Kidney epithelial cell (primary cell): ENCODE results near the gene CASZ1. TPM values are rescaled to one million over a fixed set of nuclear protein-coding genes. Genes with fewer than 3 reads are reported as not detected.

Source experiments
- DNase-seq: peaks from one replicate; pipeline ENCODE4 v3.0.0-alpha.2; 2010; ENCODE audit warnings: low read depth
- H3K27me3 ChIP-seq: 2 replicates; pipeline ENCODE4 v1.6.0; 2011; ENCODE audit warnings: low read length; ENCODE audit not compliant: control insufficient read depth, insufficient read depth
- H3K36me3 ChIP-seq: 2 replicates; pipeline ENCODE4 v1.5.1; 2011; ENCODE audit warnings: low read length; ENCODE audit not compliant: control insufficient read depth, insufficient read depth
- H3K4me3 ChIP-seq: 2 replicates; pipeline ENCODE4 v1.5.1; 2011; ENCODE audit warnings: low read depth, mild to moderate bottlenecking, control low read depth, low read length
- total RNA-seq: library from RNA; depleted of rRNA; stranded (reverse); fragments of >200 nt; gene quantifications from 2 replicates; pipeline ENCODE4 v1.2.3, GENCODE V29; 2015
- TF ChIP-seq, protein P1 (sequence below): IDR thresholded peaks from 2 replicates; pipeline ENCODE4 v1.5.1; 2011; ENCODE audit warnings: mild to moderate bottlenecking, moderate library complexity, low read length, control low read depth, inconsistent platforms; ENCODE audit not compliant: insufficient read depth, poor library complexity, severe bottlenecking

CASZ1 gene
- total RNA-seq, 1 donor from 2014 or later, result 28.2 TPM

GRCh38 chr1:10629091-10629815, 167.2 kb downstream of the CASZ1 start:
- no peak overlapping the region for H3K4me3 ChIP-seq
- TF ChIP-seq, protein P1, sequence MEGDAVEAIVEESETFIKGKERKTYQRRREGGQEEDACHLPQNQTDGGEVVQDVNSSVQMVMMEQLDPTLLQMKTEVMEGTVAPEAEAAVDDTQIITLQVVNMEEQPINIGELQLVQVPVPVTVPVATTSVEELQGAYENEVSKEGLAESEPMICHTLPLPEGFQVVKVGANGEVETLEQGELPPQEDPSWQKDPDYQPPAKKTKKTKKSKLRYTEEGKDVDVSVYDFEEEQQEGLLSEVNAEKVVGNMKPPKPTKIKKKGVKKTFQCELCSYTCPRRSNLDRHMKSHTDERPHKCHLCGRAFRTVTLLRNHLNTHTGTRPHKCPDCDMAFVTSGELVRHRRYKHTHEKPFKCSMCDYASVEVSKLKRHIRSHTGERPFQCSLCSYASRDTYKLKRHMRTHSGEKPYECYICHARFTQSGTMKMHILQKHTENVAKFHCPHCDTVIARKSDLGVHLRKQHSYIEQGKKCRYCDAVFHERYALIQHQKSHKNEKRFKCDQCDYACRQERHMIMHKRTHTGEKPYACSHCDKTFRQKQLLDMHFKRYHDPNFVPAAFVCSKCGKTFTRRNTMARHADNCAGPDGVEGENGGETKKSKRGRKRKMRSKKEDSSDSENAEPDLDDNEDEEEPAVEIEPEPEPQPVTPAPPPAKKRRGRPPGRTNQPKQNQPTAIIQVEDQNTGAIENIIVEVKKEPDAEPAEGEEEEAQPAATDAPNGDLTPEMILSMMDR, result no peak
- H3K27me3 ChIP-seq, result no peaks in the 10 kb centered on the region
- DNase-seq, result no peak
- H3K36me3 ChIP-seq, result no peaks in the 10 kb centered on the region

GRCh38 chr1:10628685-10629084, 167.8 kb downstream of the CASZ1 start:
- H3K36me3 ChIP-seq, result no peaks in the 10 kb centered on the region
- H3K4me3 ChIP-seq, result no peak overlapping the region
- H3K27me3 ChIP-seq, result no peaks in the 10 kb centered on the region
- no peak for DNase-seq
- TF ChIP-seq, protein P1, result no peak

DNA sequence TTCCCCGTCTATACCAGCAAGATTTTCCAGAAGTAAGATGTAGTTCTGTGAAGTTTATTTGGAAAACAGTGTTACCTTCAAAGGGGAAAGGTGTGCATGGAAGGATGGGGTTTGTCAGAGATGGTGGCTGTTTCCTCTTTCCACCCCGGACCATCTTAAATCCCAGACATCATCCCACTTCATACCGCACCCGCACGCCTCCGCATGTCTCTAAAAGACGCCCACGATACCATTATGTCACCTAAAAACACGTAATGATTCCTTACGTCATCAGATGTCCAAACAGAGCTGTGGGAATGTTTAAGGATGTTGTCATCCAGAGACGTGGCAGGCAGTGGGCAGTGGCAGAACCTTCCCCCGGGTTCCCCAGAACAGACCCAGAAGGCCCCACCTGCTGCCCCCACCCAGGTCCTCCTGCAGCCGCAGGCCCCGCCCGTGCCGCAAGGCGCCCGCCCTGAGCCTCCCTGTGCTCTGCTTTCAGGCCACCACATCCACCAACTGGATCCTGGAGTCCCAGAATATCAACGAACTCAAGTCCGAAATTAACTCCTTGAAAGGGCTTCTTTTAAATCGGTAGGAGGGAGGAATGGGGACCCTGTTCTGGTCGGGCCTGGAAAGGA, 169.5 kb downstream of the CASZ1 start:
- no peak for DNase-seq
- Histone ChIP-seq H3K27me3 (no peaks in the 10 kb centered on the region), H3K4me3 (no peak overlapping the region), H3K36me3 (no peaks in the 10 kb centered on the region)
- TF ChIP-seq, protein P1, result no peak

- Histone ChIP-seq H3K27me3 (no peaks in the 10 kb centered on the region), H3K36me3 (no peaks in the 10 kb centered on the region), H3K4me3 (no peak overlapping the region)
- no peak for DNase-seq
- TF ChIP-seq, protein P1, result no peak
Measured at GRCh38 chr1:10626131-10626731, 170.2 kb downstream of the CASZ1 start.

GRCh38 chr1:10625554-10625953, 170.9 kb downstream of the CASZ1 start:
- TF ChIP-seq, protein P1, result no peak
- no peak for DNase-seq
- Histone ChIP-seq H3K27me3 (no peaks in the 10 kb centered on the region), H3K4me3 (no peak overlapping the region), H3K36me3 (no peaks in the 10 kb centered on the region)
